ENCODE measurements around the gene NKAIN2. TPM values are rescaled to one million over a fixed set of nuclear protein-coding genes. Genes with fewer than 3 reads are reported as not detected.

Gene NKAIN2
- polyA plus RNA-seq, 2 donors: 0.02 TPM; not detected in 1

- no peaks in the 10 kb centered on the region for H3K4me1 ChIP-seq (ENCODE audit: control insufficient read depth in 2 of 2, insufficient read depth in 2 of 2, low read length in 1 of 2)
- 89 to 92% methylated on average over 4 of the region's 4 CpGs for WGBS, 2 donors
- no peak overlapping the region for H3K27ac ChIP-seq (ENCODE audit: low read depth in 2 of 2, low read length in 1 of 2)
- no peaks in the 10 kb centered on the region for H3K9me3 ChIP-seq (ENCODE audit: control insufficient read depth in 2 of 2, insufficient read depth in 1 of 2, low read depth in 1 of 2, low read length in 1 of 2)
- no peak overlapping the region for H3K4me3 ChIP-seq (ENCODE audit: low read depth in 1 of 2, low read length in 2 of 2)
- no peaks in the 10 kb centered on the region for H3K36me3 ChIP-seq (ENCODE audit: control insufficient read depth in 2 of 2, insufficient read depth in 2 of 2, low read length in 1 of 2)
- H3K27me3 ChIP-seq (ENCODE audit: control insufficient read depth in 1 of 2, insufficient read depth in 2 of 2, low read length in 2 of 2): no peaks in the 10 kb centered on the region
Measured at GRCh38 chr6:124796464-124796970, 992.9 kb downstream of the NKAIN2 start.

- Histone ChIP-seq H3K4me1 (ENCODE audit: control insufficient read depth in 2 of 2, insufficient read depth in 2 of 2, low read length in 1 of 2) (no peaks in the 10 kb centered on the region), H3K27ac (ENCODE audit: low read depth in 2 of 2, low read length in 1 of 2) (no peak overlapping the region), H3K27me3 (ENCODE audit: control insufficient read depth in 1 of 2, insufficient read depth in 2 of 2, low read length in 2 of 2) (no peaks in the 10 kb centered on the region), H3K36me3 (ENCODE audit: control insufficient read depth in 2 of 2, insufficient read depth in 2 of 2, low read length in 1 of 2) (no peaks in the 10 kb centered on the region), H3K4me3 (ENCODE audit: low read depth in 1 of 2, low read length in 2 of 2) (no peak overlapping the region), H3K9me3 (ENCODE audit: control insufficient read depth in 2 of 2, insufficient read depth in 1 of 2, low read depth in 1 of 2, low read length in 1 of 2) (no peaks in the 10 kb centered on the region)
Measured at GRCh38 chr6:124797224-124797623, 993.6 kb downstream of the NKAIN2 start.

DNA sequence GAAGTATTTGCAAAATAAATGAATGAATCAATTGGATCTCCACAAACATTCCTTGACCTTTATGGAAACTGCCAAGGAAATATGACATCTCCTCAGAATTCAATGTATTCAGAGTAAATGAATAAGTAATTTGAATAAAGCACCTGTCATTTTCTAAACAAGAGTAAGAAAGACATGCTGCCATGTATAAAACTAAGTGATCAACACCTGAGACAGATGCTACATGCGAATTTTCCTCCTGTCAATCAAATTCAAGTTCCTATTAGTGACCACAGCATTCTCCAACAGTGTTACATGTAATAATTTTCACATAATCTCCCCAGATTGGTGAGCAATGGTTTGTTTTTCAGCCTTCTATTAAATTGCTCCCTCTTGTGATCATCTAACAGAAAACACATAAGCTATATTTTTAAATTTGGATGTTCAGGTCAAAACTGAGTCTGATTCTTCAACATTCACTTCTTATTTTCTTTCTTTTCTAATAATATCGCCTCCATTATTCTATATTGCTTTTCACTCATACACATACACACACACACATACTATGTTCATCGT is 995.4 kb downstream of the NKAIN2 start:
- Histone ChIP-seq H3K36me3 (ENCODE audit: control insufficient read depth in 2 of 2, insufficient read depth in 2 of 2, low read length in 1 of 2) (no peaks in the 10 kb centered on the region), H3K4me3 (ENCODE audit: low read depth in 1 of 2, low read length in 2 of 2) (no peak overlapping the region), H3K27ac (ENCODE audit: low read depth in 2 of 2, low read length in 1 of 2) (no peak overlapping the region), H3K4me1 (ENCODE audit: control insufficient read depth in 2 of 2, insufficient read depth in 2 of 2, low read length in 1 of 2) (no peaks in the 10 kb centered on the region), H3K9me3 (ENCODE audit: control insufficient read depth in 2 of 2, insufficient read depth in 1 of 2, low read depth in 1 of 2, low read length in 1 of 2) (no peaks in the 10 kb centered on the region), H3K27me3 (ENCODE audit: control insufficient read depth in 1 of 2, insufficient read depth in 2 of 2, low read length in 2 of 2) (no peaks in the 10 kb centered on the region)
- 80 to 84% methylated on average over 3 of the region's 3 CpGs for WGBS, 2 donors

GRCh38 chr6:124799638-124800037 is 996.0 kb downstream of the NKAIN2 start:
- Histone ChIP-seq H3K27me3 (ENCODE audit: control insufficient read depth in 1 of 2, insufficient read depth in 2 of 2, low read length in 2 of 2) (no peaks in the 10 kb centered on the region), H3K36me3 (ENCODE audit: control insufficient read depth in 2 of 2, insufficient read depth in 2 of 2, low read length in 1 of 2) (no peaks in the 10 kb centered on the region), H3K4me1 (ENCODE audit: control insufficient read depth in 2 of 2, insufficient read depth in 2 of 2, low read length in 1 of 2) (no peaks in the 10 kb centered on the region), H3K9me3 (ENCODE audit: control insufficient read depth in 2 of 2, insufficient read depth in 1 of 2, low read depth in 1 of 2, low read length in 1 of 2) (no peaks in the 10 kb centered on the region), H3K27ac (ENCODE audit: low read depth in 2 of 2, low read length in 1 of 2) (no peak overlapping the region), H3K4me3 (ENCODE audit: low read depth in 1 of 2, low read length in 2 of 2) (no peak overlapping the region)

GRCh38 chr6:124800222-124800621 is 996.6 kb downstream of the NKAIN2 start:
- no peaks in the 10 kb centered on the region for H3K4me1 ChIP-seq (ENCODE audit: control insufficient read depth in 2 of 2, insufficient read depth in 2 of 2, low read length in 1 of 2)
- no peaks in the 10 kb centered on the region for H3K36me3 ChIP-seq (ENCODE audit: control insufficient read depth in 2 of 2, insufficient read depth in 2 of 2, low read length in 1 of 2)
- WGBS, 2 donors: 79 to 86% methylated on average over 6 of the region's 6 CpGs
- H3K27ac ChIP-seq (ENCODE audit: low read depth in 2 of 2, low read length in 1 of 2): no peak overlapping the region
- no peaks in the 10 kb centered on the region for H3K27me3 ChIP-seq (ENCODE audit: control insufficient read depth in 1 of 2, insufficient read depth in 2 of 2, low read length in 2 of 2)
- no peak overlapping the region for H3K4me3 ChIP-seq (ENCODE audit: low read depth in 1 of 2, low read length in 2 of 2)
- H3K9me3 ChIP-seq (ENCODE audit: control insufficient read depth in 2 of 2, insufficient read depth in 1 of 2, low read depth in 1 of 2, low read length in 1 of 2): no peaks in the 10 kb centered on the region

- Histone ChIP-seq H3K36me3 (ENCODE audit: control insufficient read depth in 2 of 2, insufficient read depth in 2 of 2, low read length in 1 of 2) (no peaks in the 10 kb centered on the region), H3K9me3 (ENCODE audit: control insufficient read depth in 2 of 2, insufficient read depth in 1 of 2, low read depth in 1 of 2, low read length in 1 of 2) (no peaks in the 10 kb centered on the region), H3K4me3 (ENCODE audit: low read depth in 1 of 2, low read length in 2 of 2) (no peak overlapping the region), H3K4me1 (ENCODE audit: control insufficient read depth in 2 of 2, insufficient read depth in 2 of 2, low read length in 1 of 2) (no peaks in the 10 kb centered on the region), H3K27me3 (ENCODE audit: control insufficient read depth in 1 of 2, insufficient read depth in 2 of 2, low read length in 2 of 2) (no peaks in the 10 kb centered on the region), H3K27ac (ENCODE audit: low read depth in 2 of 2, low read length in 1 of 2) (no peak overlapping the region)
- 76 to 78% methylated on average over 2 of the region's 2 CpGs for WGBS, 2 donors
Measured at GRCh38 chr6:124812067-124812466, 1008.4 kb downstream of the NKAIN2 start.

DNA sequence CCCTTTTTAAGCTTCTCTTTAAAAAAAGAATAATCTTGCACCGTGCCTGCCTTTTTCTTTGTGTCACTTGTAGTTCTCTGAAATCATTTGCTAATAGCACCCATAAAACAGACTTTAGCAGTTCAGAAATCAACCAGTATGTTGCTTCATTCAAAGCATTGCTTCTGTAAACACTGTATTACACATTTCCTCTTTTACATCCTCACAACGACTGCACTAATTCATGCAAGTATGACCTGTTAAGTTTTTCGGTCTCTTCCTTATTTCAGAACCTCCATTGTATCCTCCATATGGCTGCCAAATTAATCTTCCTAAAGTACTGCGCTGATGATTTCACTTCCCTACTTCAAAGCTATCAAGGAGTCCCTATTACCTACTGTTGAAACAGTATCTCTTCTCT is 1015.7 kb downstream of the NKAIN2 start:
- Histone ChIP-seq H3K4me3 (ENCODE audit: low read depth in 1 of 2, low read length in 2 of 2) (no peak overlapping the region), H3K4me1 (ENCODE audit: control insufficient read depth in 2 of 2, insufficient read depth in 2 of 2, low read length in 1 of 2) (no peaks in the 10 kb centered on the region), H3K27ac (ENCODE audit: low read depth in 2 of 2, low read length in 1 of 2) (no peak overlapping the region), H3K9me3 (ENCODE audit: control insufficient read depth in 2 of 2, insufficient read depth in 1 of 2, low read depth in 1 of 2, low read length in 1 of 2) (peaks cover 0 to 2% of the 10 kb centered on the region in 2 donors), H3K36me3 (ENCODE audit: control insufficient read depth in 2 of 2, insufficient read depth in 2 of 2, low read length in 1 of 2) (no peaks in the 10 kb centered on the region), H3K27me3 (ENCODE audit: control insufficient read depth in 1 of 2, insufficient read depth in 2 of 2, low read length in 2 of 2) (no peaks in the 10 kb centered on the region)
- WGBS, 2 donors: 68 to 72% methylated on average over 4 of the region's 4 CpGs

- H3K4me3 ChIP-seq (ENCODE audit: low read depth in 1 of 2, low read length in 2 of 2): no peak overlapping the region
- no peaks in the 10 kb centered on the region for H3K36me3 ChIP-seq (ENCODE audit: control insufficient read depth in 2 of 2, insufficient read depth in 2 of 2, low read length in 1 of 2)
- peaks cover 0 to 2% of the 10 kb centered on the region in 2 donors for H3K9me3 ChIP-seq (ENCODE audit: control insufficient read depth in 2 of 2, insufficient read depth in 1 of 2, low read depth in 1 of 2, low read length in 1 of 2)
- H3K4me1 ChIP-seq (ENCODE audit: control insufficient read depth in 2 of 2, insufficient read depth in 2 of 2, low read length in 1 of 2): no peaks in the 10 kb centered on the region
- no peak overlapping the region for H3K27ac ChIP-seq (ENCODE audit: low read depth in 2 of 2, low read length in 1 of 2)
- no peaks in the 10 kb centered on the region for H3K27me3 ChIP-seq (ENCODE audit: control insufficient read depth in 1 of 2, insufficient read depth in 2 of 2, low read length in 2 of 2)
Measured at GRCh38 chr6:124822204-124822613, 1018.5 kb downstream of the NKAIN2 start.

DNA sequence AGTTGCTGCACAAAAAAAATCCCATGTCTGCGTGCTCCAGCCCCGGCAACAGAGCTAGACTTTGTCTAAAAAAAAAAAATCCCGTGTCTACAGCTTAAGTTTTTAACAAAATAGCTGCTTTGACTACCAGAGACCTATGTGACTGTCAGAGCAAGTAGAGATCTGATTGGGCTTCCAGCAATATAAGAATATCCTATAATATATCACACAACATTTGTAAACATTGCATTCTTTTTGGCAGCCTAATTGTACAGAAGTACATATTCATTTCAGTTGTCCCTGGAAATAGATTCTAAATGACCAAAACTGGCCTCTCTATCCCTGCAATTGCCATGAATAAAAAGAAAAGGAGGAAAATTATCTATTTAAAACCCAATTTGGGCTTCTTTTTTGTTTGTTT is 1019.1 kb downstream of the NKAIN2 start:
- no peaks in the 10 kb centered on the region for H3K9me3 ChIP-seq (ENCODE audit: control insufficient read depth in 2 of 2, insufficient read depth in 1 of 2, low read depth in 1 of 2, low read length in 1 of 2)
- H3K36me3 ChIP-seq (ENCODE audit: control insufficient read depth in 2 of 2, insufficient read depth in 2 of 2, low read length in 1 of 2): no peaks in the 10 kb centered on the region
- H3K4me1 ChIP-seq (ENCODE audit: control insufficient read depth in 2 of 2, insufficient read depth in 2 of 2, low read length in 1 of 2): no peaks in the 10 kb centered on the region
- WGBS, 2 donors: 78% methylated on average over 3 of the region's 3 CpGs
- no peaks in the 10 kb centered on the region for H3K27me3 ChIP-seq (ENCODE audit: control insufficient read depth in 1 of 2, insufficient read depth in 2 of 2, low read length in 2 of 2)
- H3K4me3 ChIP-seq (ENCODE audit: low read depth in 1 of 2, low read length in 2 of 2): no peak overlapping the region
- H3K27ac ChIP-seq (ENCODE audit: low read depth in 2 of 2, low read length in 1 of 2): no peak overlapping the region

DNA sequence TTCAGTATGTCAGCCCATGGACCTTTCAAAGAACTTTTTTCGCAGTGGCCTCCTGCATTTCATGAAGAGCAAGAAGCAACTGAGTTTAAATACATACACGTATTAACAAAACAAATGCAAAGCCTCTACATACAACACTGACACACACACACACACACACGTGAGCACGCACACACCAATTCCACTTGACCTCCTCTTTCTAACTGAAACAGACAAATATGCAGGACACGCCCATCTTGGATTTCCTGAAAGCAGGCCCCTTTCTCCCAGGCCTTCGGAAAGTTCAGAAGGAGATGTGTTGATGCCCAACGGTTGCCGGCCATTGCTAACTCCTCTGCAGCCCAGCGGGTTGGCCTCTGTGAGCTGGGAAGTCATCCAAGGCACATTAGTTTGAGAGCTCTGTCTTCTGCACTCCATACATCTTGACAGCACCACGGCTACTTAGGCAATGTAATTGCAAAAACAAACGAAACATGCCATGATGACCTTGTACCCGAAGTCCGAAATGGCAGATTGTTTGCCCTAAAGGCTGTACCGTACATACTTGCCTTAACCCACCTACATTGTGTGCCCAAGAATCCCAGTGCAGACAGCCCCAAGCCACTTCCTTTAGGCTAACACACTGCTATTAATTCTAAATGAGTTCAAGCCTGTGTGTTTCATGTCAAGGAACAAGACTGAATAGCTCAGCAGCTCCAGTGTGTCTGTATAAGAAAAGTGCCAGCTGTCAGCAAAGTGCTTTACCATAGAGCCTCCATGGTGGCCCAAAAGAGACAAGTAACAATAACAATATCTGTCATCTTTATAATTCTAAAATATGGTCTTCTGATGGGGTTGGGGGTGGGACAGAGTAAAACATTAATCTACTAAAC is 1019.8 kb downstream of the NKAIN2 start:
- Histone ChIP-seq H3K27me3 (ENCODE audit: control insufficient read depth in 1 of 2, insufficient read depth in 2 of 2, low read length in 2 of 2) (no peaks in the 10 kb centered on the region), H3K9me3 (ENCODE audit: control insufficient read depth in 2 of 2, insufficient read depth in 1 of 2, low read depth in 1 of 2, low read length in 1 of 2) (no peaks in the 10 kb centered on the region), H3K27ac (ENCODE audit: low read depth in 2 of 2, low read length in 1 of 2) (no peak overlapping the region), H3K4me1 (ENCODE audit: control insufficient read depth in 2 of 2, insufficient read depth in 2 of 2, low read length in 1 of 2) (no peaks in the 10 kb centered on the region), H3K36me3 (ENCODE audit: control insufficient read depth in 2 of 2, insufficient read depth in 2 of 2, low read length in 1 of 2) (no peaks in the 10 kb centered on the region), H3K4me3 (ENCODE audit: low read depth in 1 of 2, low read length in 2 of 2) (no peak overlapping the region)
- WGBS, 2 donors: 60 to 67% methylated on average over 14 of the region's 14 CpGs
